Gastroesophageal sphincter (tissue), 4 donors: ENCODE data around the gene AFF2. TPM values are rescaled to one million over a fixed set of nuclear protein-coding genes. Genes with fewer than 3 reads are reported as not detected.

Experiments used
- ATAC-seq: fragments of 150-250 bp; one replicate; pipeline ENCODE4 v1.9.1; 2016; ENCODE audit warnings: mild to moderate bottlenecking, moderate library complexity
- H3K27ac ChIP-seq, 4 donors: fragments of 200-600 bp; sonication (generic) in 3 of 4; 1 replicate in 3 of 4; 2 replicates in 1 of 4; pipeline ENCODE4 v1.5.1; 2016 to 2019
- H3K27me3 ChIP-seq: fragments of 200-600 bp; sonication (generic); one replicate; pipeline ENCODE4 v1.5.1; 2019
- H3K36me3 ChIP-seq, 2 donors: fragments of 200-600 bp; sonication (generic); one replicate each; pipeline ENCODE4 v1.5.1; 2019; ENCODE audit warnings: control low read depth in 1 of 2
- H3K4me1 ChIP-seq, 3 donors: fragments of 200-600 bp; sonication (generic); 1 replicate in 2 of 3; 2 replicates in 1 of 3; pipeline ENCODE4 v1.5.1; 2016 to 2019; ENCODE audit warnings: control low read depth in 2 of 3
- H3K4me3 ChIP-seq, 2 donors: fragments of 200-600 bp; sonication (generic); one replicate each; pipeline ENCODE4 v1.5.1; 2019; ENCODE audit warnings: mild to moderate bottlenecking in 1 of 2, moderate library complexity in 1 of 2
- H3K9me3 ChIP-seq, 3 donors: fragments of 200-600 bp; sonication (generic); one replicate each; pipeline ENCODE4 v1.5.1; 2017 to 2019; ENCODE audit warnings: control low read depth in 2 of 3
- EP300 ChIP-seq: sonication (generic); formaldehyde crosslinking; IDR thresholded peaks from one replicate; pipeline ENCODE4 v1.6.1; 2017; ENCODE audit warnings: antibody characterized with exemption, mild to moderate bottlenecking
- POLR2A ChIP-seq, 2 donors: fragments of 450-650 bp; IDR thresholded peaks; one replicate each; pipeline ENCODE4 v1.6.1; 2017; ENCODE audit warnings: antibody characterized with exemption in 2 of 2, mild to moderate bottlenecking in 2 of 2, moderate library complexity in 1 of 2
- POLR2AphosphoS5 ChIP-seq: sonication (generic); formaldehyde crosslinking; IDR thresholded peaks from one replicate; pipeline ENCODE4 v1.6.1; 2017; ENCODE audit warnings: antibody characterized with exemption
- WGBS, 2 donors: methylation state at CpG; one replicate each; pipeline ENCODE4 v1.1.5; 2018; ENCODE audit warnings: low coverage in 1 of 2; 5-methylcytosine and 5-hydroxymethylcytosine counted together
- total RNA-seq, 4 donors: library from RNA; depleted of rRNA; stranded (reverse); fragments of >200 nt; gene quantifications; one replicate each; pipeline ENCODE4 v1.1.0, GENCODE V29; 2016
- TF ChIP-seq, protein P1 (sequence below), 4 experiments: fragments of 200-600 bp in 2 of 4; fragments of 450-650 bp in 2 of 4; sonication (generic) in 1 of 4; IDR thresholded peaks; one replicate each; pipeline ENCODE4 v1.5.1; 2017 to 2019; ENCODE audit warnings: antibody characterized with exemption in 4 of 4, mild to moderate bottlenecking in 2 of 4, moderate library complexity in 2 of 4

AFF2 gene
- total RNA-seq, 4 donors from 2014 or later, result 1.6 to 6.1 (median 3.6) TPM

DNA sequence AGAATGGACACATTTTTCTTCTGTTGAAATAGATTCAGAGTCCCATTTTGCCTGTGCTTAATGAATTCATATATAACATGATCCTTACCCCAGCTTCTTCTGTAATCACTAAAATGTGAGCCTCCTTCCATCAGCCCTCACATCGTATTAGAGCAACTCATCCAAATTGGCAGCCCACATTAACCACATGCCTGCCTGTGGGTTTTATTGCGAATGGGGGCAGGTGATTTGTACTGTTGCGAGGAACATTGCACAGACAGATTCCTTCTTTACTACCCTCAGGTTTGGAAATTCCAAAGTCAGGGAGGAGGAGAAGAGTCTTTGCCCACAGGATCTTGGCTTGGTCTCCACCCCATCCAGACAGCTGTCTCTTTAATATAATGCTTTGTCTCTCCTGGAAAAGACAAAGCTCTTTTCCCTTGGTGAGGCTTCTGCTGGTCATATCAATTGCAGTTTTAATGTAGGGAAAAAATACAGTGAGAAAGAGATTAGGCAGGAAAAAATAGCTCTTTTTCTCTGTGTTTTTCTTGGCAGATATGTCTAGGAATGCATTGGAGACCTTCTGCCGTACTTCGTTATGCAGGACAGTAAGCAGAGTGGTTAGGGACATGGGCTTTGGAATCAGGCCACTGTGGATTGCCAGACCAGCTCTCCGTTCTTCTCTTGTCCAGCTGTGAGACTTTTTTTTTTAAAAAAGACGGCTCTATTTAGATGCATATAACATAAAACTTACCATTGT is 371.2 kb downstream of the AFF2 start:
- H3K4me1 ChIP-seq, result no peaks in the 10 kb centered on the region
- no peak overlapping the region for H3K4me3 ChIP-seq
- 43 to 66% methylated on average over 3 to 7 of the region's 7 CpGs for WGBS, 2 donors
- no peak for ATAC-seq
- H3K36me3 ChIP-seq, result no peaks in the 10 kb centered on the region
- H3K27ac ChIP-seq, result no peak overlapping the region
- H3K27me3 ChIP-seq, result no peaks in the 10 kb centered on the region
- H3K9me3 ChIP-seq, result no peaks in the 10 kb centered on the region
- TF ChIP-seq EP300 (no peak), POLR2A (IDR thresholded peaks at IDR 0.05) (no peak)

DNA sequence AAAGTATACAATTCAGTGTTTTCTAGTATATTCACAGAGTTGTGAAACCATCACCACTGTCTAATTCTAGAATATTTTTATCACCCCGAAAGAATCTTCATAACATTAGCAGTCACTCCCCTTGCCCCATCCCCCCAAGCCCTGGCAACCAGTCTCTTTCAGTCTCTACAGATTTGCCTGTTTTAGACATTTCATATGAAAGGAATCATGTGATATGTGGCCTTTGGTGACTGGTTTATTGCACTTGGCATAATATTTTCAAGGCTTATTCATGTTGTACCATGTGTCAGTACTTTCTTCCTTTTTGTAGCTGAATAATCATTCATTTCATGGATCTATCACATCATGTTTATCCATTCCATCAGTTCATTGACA is 371.7 kb downstream of the AFF2 start:
- WGBS, 2 donors, result 50 to 67% methylated on average over 1 of the region's 1 CpG
- H3K4me3 ChIP-seq, result no peak overlapping the region
- no peak for ATAC-seq
- no peaks in the 10 kb centered on the region for H3K9me3 ChIP-seq
- H3K27me3 ChIP-seq, result no peaks in the 10 kb centered on the region
- TF ChIP-seq, protein P1, sequence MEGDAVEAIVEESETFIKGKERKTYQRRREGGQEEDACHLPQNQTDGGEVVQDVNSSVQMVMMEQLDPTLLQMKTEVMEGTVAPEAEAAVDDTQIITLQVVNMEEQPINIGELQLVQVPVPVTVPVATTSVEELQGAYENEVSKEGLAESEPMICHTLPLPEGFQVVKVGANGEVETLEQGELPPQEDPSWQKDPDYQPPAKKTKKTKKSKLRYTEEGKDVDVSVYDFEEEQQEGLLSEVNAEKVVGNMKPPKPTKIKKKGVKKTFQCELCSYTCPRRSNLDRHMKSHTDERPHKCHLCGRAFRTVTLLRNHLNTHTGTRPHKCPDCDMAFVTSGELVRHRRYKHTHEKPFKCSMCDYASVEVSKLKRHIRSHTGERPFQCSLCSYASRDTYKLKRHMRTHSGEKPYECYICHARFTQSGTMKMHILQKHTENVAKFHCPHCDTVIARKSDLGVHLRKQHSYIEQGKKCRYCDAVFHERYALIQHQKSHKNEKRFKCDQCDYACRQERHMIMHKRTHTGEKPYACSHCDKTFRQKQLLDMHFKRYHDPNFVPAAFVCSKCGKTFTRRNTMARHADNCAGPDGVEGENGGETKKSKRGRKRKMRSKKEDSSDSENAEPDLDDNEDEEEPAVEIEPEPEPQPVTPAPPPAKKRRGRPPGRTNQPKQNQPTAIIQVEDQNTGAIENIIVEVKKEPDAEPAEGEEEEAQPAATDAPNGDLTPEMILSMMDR (IDR thresholded peaks at IDR 0.05), result no peak
- TF ChIP-seq POLR2AphosphoS5, result no peak
- no peak for TF ChIP-seq EP300
- no peak for TF ChIP-seq POLR2A (IDR thresholded peaks at IDR 0.05)
- no peak overlapping the region for H3K27ac ChIP-seq
- H3K36me3 ChIP-seq, result no peaks in the 10 kb centered on the region
- H3K4me1 ChIP-seq, result no peaks in the 10 kb centered on the region

DNA sequence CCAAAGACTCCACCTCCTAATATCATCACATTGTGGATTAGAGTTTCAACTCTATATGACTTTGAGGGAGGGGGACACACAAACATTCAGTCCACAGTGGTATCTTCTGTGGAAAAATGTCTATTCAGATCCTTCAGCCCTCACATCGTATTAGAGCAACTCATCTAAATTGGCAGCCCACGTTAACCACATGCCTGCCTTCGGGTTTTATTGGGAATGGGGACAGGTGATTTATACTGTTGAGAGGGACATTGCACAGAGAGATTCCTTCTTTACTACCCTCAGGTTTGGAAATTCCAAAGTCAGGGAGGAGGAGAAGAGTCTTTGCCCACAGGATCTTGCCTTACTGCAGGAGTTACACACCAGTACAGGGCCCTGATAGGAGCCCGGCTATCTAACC is 372.5 kb downstream of the AFF2 start:
- H3K4me1 ChIP-seq, result no peaks in the 10 kb centered on the region
- H3K27me3 ChIP-seq, result no peaks in the 10 kb centered on the region
- H3K4me3 ChIP-seq, result no peak overlapping the region
- ATAC-seq, result no peak
- WGBS, 2 donors, result 50 to 67% methylated on average over 1 to 3 of the region's 4 CpGs
- no peaks in the 10 kb centered on the region for H3K36me3 ChIP-seq
- no peaks in the 10 kb centered on the region for H3K9me3 ChIP-seq
- no peak overlapping the region for H3K27ac ChIP-seq
- TF ChIP-seq, protein P1 (IDR thresholded peaks at IDR 0.05), result no peak
- TF ChIP-seq EP300 (no peak), POLR2AphosphoS5 (no peak), POLR2A (IDR thresholded peaks at IDR 0.05) (no peak)

DNA sequence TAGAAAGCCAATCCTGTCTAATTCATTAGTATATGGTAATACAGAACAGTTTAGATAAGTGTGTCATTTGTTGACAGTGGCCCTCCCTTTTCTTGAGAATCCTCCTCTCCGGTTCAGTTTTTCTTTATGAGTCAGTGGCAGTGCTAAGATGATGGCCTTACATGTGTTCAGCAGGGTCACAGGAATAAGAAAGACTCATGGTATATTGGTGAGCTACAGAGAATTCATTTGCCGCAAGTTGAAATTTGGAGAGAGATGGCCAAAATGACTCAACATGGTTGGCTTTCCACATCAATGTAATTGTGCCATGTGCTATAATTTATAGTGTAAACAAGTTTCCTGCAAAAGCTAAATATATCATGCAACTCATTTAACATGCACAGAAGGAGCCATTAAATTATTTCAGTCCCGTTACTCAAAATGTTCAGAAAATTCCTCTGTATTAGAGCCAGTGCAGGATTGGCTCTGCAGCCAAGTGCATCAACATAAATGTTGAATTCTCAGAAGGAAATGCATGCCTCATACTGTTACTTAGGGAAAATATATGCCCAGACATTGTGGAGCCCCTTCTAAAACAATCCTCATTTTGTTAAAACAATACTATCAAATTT is 374.3 kb downstream of the AFF2 start:
- Histone ChIP-seq H3K4me1 (no peaks in the 10 kb centered on the region), H3K27me3 (no peaks in the 10 kb centered on the region), H3K36me3 (no peaks in the 10 kb centered on the region), H3K4me3 (no peak overlapping the region), H3K9me3 (no peaks in the 10 kb centered on the region), H3K27ac (no peak overlapping the region)
- WGBS, 2 donors, result 65 to 86% methylated on average over 2 to 3 of the region's 3 CpGs
- ATAC-seq, result no peak
- TF ChIP-seq, protein P1 (IDR thresholded peaks at IDR 0.05), result no peak
- TF ChIP-seq POLR2AphosphoS5, result no peak
- no peak for TF ChIP-seq EP300
- TF ChIP-seq POLR2A (IDR thresholded peaks at IDR 0.05), result no peak

DNA sequence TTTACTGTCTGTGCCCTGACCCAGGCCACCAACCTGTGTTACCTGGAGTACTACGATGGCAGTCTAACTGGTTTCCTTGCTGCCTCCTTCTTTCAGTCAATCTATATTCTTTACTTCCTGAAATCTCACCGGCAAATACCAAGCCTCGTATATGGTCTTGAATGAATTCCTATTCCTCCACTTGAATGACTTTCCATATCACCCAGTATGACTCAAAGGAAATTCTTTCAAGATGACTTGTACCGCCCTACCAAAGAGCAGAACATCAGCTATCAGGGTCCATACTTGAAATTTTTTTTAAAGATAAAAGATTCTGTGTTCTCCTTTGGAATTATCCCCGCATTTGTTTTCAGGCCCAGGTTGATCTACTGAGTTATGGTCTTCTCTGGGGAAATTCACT is 378.0 kb downstream of the AFF2 start:
- Histone ChIP-seq H3K4me1 (no peaks in the 10 kb centered on the region), H3K9me3 (no peaks in the 10 kb centered on the region), H3K27me3 (no peaks in the 10 kb centered on the region), H3K27ac (no peak overlapping the region), H3K4me3 (no peak overlapping the region), H3K36me3 (no peaks in the 10 kb centered on the region)
- TF ChIP-seq POLR2AphosphoS5, result no peak
- TF ChIP-seq, protein P1 (IDR thresholded peaks at IDR 0.05), result no peak
- TF ChIP-seq POLR2A (IDR thresholded peaks at IDR 0.05), result no peak
- no peak for TF ChIP-seq EP300
- WGBS, 2 donors, result 85 to 100% methylated on average over 3 to 5 of the region's 5 CpGs
- no peak for ATAC-seq
